Skeletal muscle satellite cell (primary cell): Measurements from ENCODE around the gene PPP1R9A.
A peak's percentile ranks its signal among the peaks of the same experiment; 100 is the strongest.

Source experiments
- H3K27me3 ChIP-seq: 2 replicates; pipeline ENCODE4 v1.7.0; 2013; ENCODE audit warnings: low read length; ENCODE audit not compliant: control insufficient read depth, insufficient read depth
- H3K36me3 ChIP-seq: 2 replicates; pipeline ENCODE4 v1.7.0; 2013; ENCODE audit warnings: mild to moderate bottlenecking, control low read depth, low read length; ENCODE audit not compliant: insufficient read depth
- H3K4me1 ChIP-seq: 2 replicates; pipeline ENCODE4 v1.7.0; 2013; ENCODE audit warnings: low read length; ENCODE audit not compliant: control insufficient read depth, insufficient read depth
- H3K4me2 ChIP-seq: 2 replicates; pipeline ENCODE4 v1.7.0; 2013; ENCODE audit warnings: mild to moderate bottlenecking, low read length
- H3K4me3 ChIP-seq: 2 replicates; pipeline ENCODE4 v1.7.0; 2013; ENCODE audit warnings: low read length
- H3K9ac ChIP-seq: 2 replicates; pipeline ENCODE4 v1.7.0; 2013; ENCODE audit warnings: mild to moderate bottlenecking, low read depth, low read length, moderate library complexity
- H3K9me3 ChIP-seq: replicated peaks from 2 replicates; pipeline ENCODE4 v1.7.0; 2013; ENCODE audit warnings: mild to moderate bottlenecking, control low read depth, low read length

The PPP1R9A gene

GRCh38 chr7:94893661-94894060, 13.7 kb upstream of the PPP1R9A start:
- H3K9me3 ChIP-seq = no peaks in the 10 kb centered on the region
- no peaks in the 10 kb centered on the region for H3K27me3 ChIP-seq
- no peak overlapping the region for H3K4me2 ChIP-seq
- H3K4me1 ChIP-seq = no peaks in the 10 kb centered on the region
- H3K36me3 ChIP-seq = no peaks in the 10 kb centered on the region
- no peak overlapping the region for H3K9ac ChIP-seq
- H3K4me3 ChIP-seq = no peak overlapping the region

GRCh38 chr7:94897541-94897940, 9.9 kb upstream of the PPP1R9A start:
- Histone ChIP-seq H3K4me3 (no peak overlapping the region), H3K27me3 (no peaks in the 10 kb centered on the region), H3K4me2 (no peak overlapping the region), H3K4me1 (no peaks in the 10 kb centered on the region), H3K9ac (no peak overlapping the region), H3K36me3 (no peaks in the 10 kb centered on the region), H3K9me3 (no peaks in the 10 kb centered on the region)

GRCh38 chr7:94898340-94898739, 9.1 kb upstream of the PPP1R9A start:
- Histone ChIP-seq H3K36me3 (no peaks in the 10 kb centered on the region), H3K4me3 (no peak overlapping the region), H3K9ac (no peak overlapping the region), H3K27me3 (no peaks in the 10 kb centered on the region), H3K9me3 (no peaks in the 10 kb centered on the region), H3K4me2 (no peak overlapping the region), H3K4me1 (no peaks in the 10 kb centered on the region)

- Histone ChIP-seq H3K4me1 (no peaks in the 10 kb centered on the region), H3K36me3 (no peaks in the 10 kb centered on the region), H3K9ac (no peak overlapping the region), H3K9me3 (no peaks in the 10 kb centered on the region), H3K4me2 (no peak overlapping the region), H3K4me3 (no peak overlapping the region), H3K27me3 (no peaks in the 10 kb centered on the region)
Observed at GRCh38 chr7:94901981-94902380, 5.4 kb upstream of the PPP1R9A start.

- no peak overlapping the region for H3K4me2 ChIP-seq
- H3K4me3 ChIP-seq = no peak overlapping the region
- no peaks in the 10 kb centered on the region for H3K36me3 ChIP-seq
- H3K9ac ChIP-seq = no peak overlapping the region
- no peaks in the 10 kb centered on the region for H3K9me3 ChIP-seq
- peaks cover 5% of the 10 kb centered on the region for H3K4me1 ChIP-seq
- no peaks in the 10 kb centered on the region for H3K27me3 ChIP-seq
Observed at GRCh38 chr7:94903971-94904370, 3.4 kb upstream of the PPP1R9A start.

GRCh38 chr7:94904982-94905381, 2.4 kb upstream of the PPP1R9A start:
- H3K27me3 ChIP-seq = peaks cover 3% of the 10 kb centered on the region
- H3K36me3 ChIP-seq = no peaks in the 10 kb centered on the region
- H3K4me2 ChIP-seq = no peak overlapping the region
- H3K9ac ChIP-seq = no peak overlapping the region
- no peak overlapping the region for H3K4me3 ChIP-seq
- no peaks in the 10 kb centered on the region for H3K9me3 ChIP-seq
- H3K4me1 ChIP-seq = peaks cover 5% of the 10 kb centered on the region

- H3K36me3 ChIP-seq = no peaks in the 10 kb centered on the region
- H3K9ac ChIP-seq = no peak overlapping the region
- H3K27me3 ChIP-seq = peaks cover 13% of the 10 kb centered on the region
- H3K4me3 ChIP-seq = no peak overlapping the region
- no peaks in the 10 kb centered on the region for H3K9me3 ChIP-seq
- peaks cover 5% of the 10 kb centered on the region for H3K4me1 ChIP-seq
- no peak overlapping the region for H3K4me2 ChIP-seq
Observed at GRCh38 chr7:94906065-94906851, 1.1 kb upstream of the PPP1R9A start.

- Histone ChIP-seq H3K27me3 (peaks cover 13% of the 10 kb centered on the region), H3K4me3 (peak overlapping the region; percentile 77)
Observed at GRCh38 chr7:94907811-94908322, 473 bp downstream of the PPP1R9A start.

GRCh38 chr7:94908323-94909178, 1.2 kb downstream of the PPP1R9A start:
- H3K27me3 ChIP-seq = peaks cover 13% of the 10 kb centered on the region
- H3K4me3 ChIP-seq = peak overlapping the region; percentile 77
- no peak overlapping the region for H3K9ac ChIP-seq
- peak overlapping the region; percentile 98 for H3K4me2 ChIP-seq
- no peaks in the 10 kb centered on the region for H3K9me3 ChIP-seq
- H3K4me1 ChIP-seq = peaks cover 5% of the 10 kb centered on the region
- H3K36me3 ChIP-seq = no peaks in the 10 kb centered on the region

More at GRCh38 chr7:94907811-94908322, 473 bp downstream of the PPP1R9A start:
- H3K9ac ChIP-seq = peak overlapping the region; percentile 51
- H3K9me3 ChIP-seq = no peaks in the 10 kb centered on the region
- peaks cover 5% of the 10 kb centered on the region for H3K4me1 ChIP-seq
- H3K4me2 ChIP-seq = peak overlapping the region; percentile 98
- no peaks in the 10 kb centered on the region for H3K36me3 ChIP-seq

GRCh38 chr7:94909179-94909466, 1.7 kb downstream of the PPP1R9A start:
- Histone ChIP-seq H3K36me3 (no peaks in the 10 kb centered on the region), H3K27me3 (peaks cover 13% of the 10 kb centered on the region), H3K4me2 (peak overlapping the region; percentile 98), H3K4me3 (no peak overlapping the region), H3K9ac (no peak overlapping the region), H3K9me3 (no peaks in the 10 kb centered on the region), H3K4me1 (peaks cover 5% of the 10 kb centered on the region)

GRCh38 chr7:94912085-94912484, 4.7 kb downstream of the PPP1R9A start:
- no peak overlapping the region for H3K9ac ChIP-seq
- peaks cover 5% of the 10 kb centered on the region for H3K4me1 ChIP-seq
- H3K4me2 ChIP-seq = no peak overlapping the region
- peaks cover 13% of the 10 kb centered on the region for H3K27me3 ChIP-seq
- H3K36me3 ChIP-seq = no peaks in the 10 kb centered on the region
- H3K4me3 ChIP-seq = no peak overlapping the region
- no peaks in the 10 kb centered on the region for H3K9me3 ChIP-seq
